Neural progenitor cell (in vitro differentiated cells): ENCODE data around the gene EFNA3. TPM values are rescaled to one million over a fixed set of nuclear protein-coding genes. Genes with fewer than 3 reads are reported as not detected.
A peak's percentile ranks its signal among the peaks of the same experiment; 100 is the strongest.

Experiments
- DNase-seq: peaks from one replicate; pipeline ENCODE4 v3.0.0-alpha.2; 2016; ENCODE audit warnings: low spot score
- H2AFZ ChIP-seq: fragments of 200-600 bp; sonication (generic); replicated peaks from 2 replicates; pipeline ENCODE4 v1.6.1; 2016; ENCODE audit warnings: antibody characterized with exemption
- H3F3A ChIP-seq: fragments of 200-600 bp; sonication (generic); 2 replicates; pipeline ENCODE4 v1.6.1; 2016; ENCODE audit warnings: antibody characterized with exemption, low read depth
- H3K27ac ChIP-seq: fragments of 200-600 bp; sonication (generic); 2 replicates; pipeline ENCODE4 v1.5.1; 2016; ENCODE audit warnings: mild to moderate bottlenecking
- H3K27me3 ChIP-seq: fragments of 200-600 bp; sonication (generic); 2 replicates; pipeline ENCODE4 v1.6.1; 2016; ENCODE audit warnings: mild to moderate bottlenecking, moderate library complexity
- H3K36me3 ChIP-seq: fragments of 200-600 bp; sonication (generic); 2 replicates; pipeline ENCODE4 v1.5.1; 2016
- H3K4me1 ChIP-seq: fragments of 200-600 bp; sonication (generic); 2 replicates; pipeline ENCODE4 v1.6.1; 2016; ENCODE audit warnings: mixed run types
- H3K4me2 ChIP-seq: fragments of 200-600 bp; sonication (generic); 2 replicates; pipeline ENCODE4 v1.6.1; 2016
- H3K4me3 ChIP-seq: fragments of 200-600 bp; sonication (generic); 2 replicates; pipeline ENCODE4 v1.5.1; 2016
- H3K79me2 ChIP-seq: fragments of 200-600 bp; sonication (generic); 2 replicates; pipeline ENCODE4 v1.6.1; 2016; ENCODE audit warnings: low read depth
- H3K9ac ChIP-seq: fragments of 200-600 bp; sonication (generic); 2 replicates; pipeline ENCODE4 v1.6.1; 2016
- H3K9me3 ChIP-seq: fragments of 200-600 bp; sonication (generic); 2 replicates; pipeline ENCODE4 v1.5.1; 2016; ENCODE audit warnings: low read depth
- H4K20me1 ChIP-seq: fragments of 200-600 bp; sonication (generic); 2 replicates; pipeline ENCODE4 v1.6.1; 2016; ENCODE audit warnings: low read depth
- H3K27ac Mint-ChIP-seq: 3 replicates; pipeline ENCODE4 v1.8.0; 2021; ENCODE audit warnings: mixed read lengths
- H3K27me3 Mint-ChIP-seq: 2 replicates; pipeline ENCODE4 v1.8.0; 2022; ENCODE audit warnings: low read depth, mild to moderate bottlenecking, inconsistent platforms, moderate library complexity, mixed read lengths; ENCODE audit not compliant: insufficient read depth
- H3K36me3 Mint-ChIP-seq: 3 replicates; pipeline ENCODE4 v1.8.0; 2021; ENCODE audit warnings: mixed read lengths
- H3K4me1 Mint-ChIP-seq: 3 replicates; pipeline ENCODE4 v1.8.0; 2021; ENCODE audit warnings: mixed read lengths
- H3K4me3 Mint-ChIP-seq: 3 replicates; pipeline ENCODE4 v1.8.0; 2021; ENCODE audit warnings: mild to moderate bottlenecking, moderate library complexity, mixed read lengths
- H3K9me3 Mint-ChIP-seq: 3 replicates; pipeline ENCODE4 v1.8.0; 2020; ENCODE audit warnings: mixed read lengths
- CTCF ChIP-seq: fragments of 200-600 bp; sonication (generic); IDR thresholded peaks from 2 replicates; pipeline ENCODE4 v1.5.1; 2017; ENCODE audit warnings: antibody characterized with exemption, mild to moderate bottlenecking
- EZH2 ChIP-seq: fragments of 200-600 bp; sonication (generic); IDR thresholded peaks from 2 replicates; pipeline ENCODE4 v1.6.1; 2017; ENCODE audit warnings: antibody characterized with exemption, mild to moderate bottlenecking, moderate library complexity
- EZH2phosphoT487 ChIP-seq: fragments of 200-600 bp; sonication (generic); IDR thresholded peaks from 2 replicates; pipeline ENCODE4 v1.6.1; 2017; ENCODE audit warnings: antibody characterized with exemption
- total RNA-seq: library from RNA; depleted of rRNA; stranded (reverse); fragments of >200 nt; gene quantifications from 2 replicates; pipeline ENCODE4 v1.2.3, GENCODE V29; 2015; ENCODE audit warnings: low replicate concordance

The EFNA3 gene
- total RNA-seq, 1 donor from 2014 or later, result 4.0 TPM

DNA sequence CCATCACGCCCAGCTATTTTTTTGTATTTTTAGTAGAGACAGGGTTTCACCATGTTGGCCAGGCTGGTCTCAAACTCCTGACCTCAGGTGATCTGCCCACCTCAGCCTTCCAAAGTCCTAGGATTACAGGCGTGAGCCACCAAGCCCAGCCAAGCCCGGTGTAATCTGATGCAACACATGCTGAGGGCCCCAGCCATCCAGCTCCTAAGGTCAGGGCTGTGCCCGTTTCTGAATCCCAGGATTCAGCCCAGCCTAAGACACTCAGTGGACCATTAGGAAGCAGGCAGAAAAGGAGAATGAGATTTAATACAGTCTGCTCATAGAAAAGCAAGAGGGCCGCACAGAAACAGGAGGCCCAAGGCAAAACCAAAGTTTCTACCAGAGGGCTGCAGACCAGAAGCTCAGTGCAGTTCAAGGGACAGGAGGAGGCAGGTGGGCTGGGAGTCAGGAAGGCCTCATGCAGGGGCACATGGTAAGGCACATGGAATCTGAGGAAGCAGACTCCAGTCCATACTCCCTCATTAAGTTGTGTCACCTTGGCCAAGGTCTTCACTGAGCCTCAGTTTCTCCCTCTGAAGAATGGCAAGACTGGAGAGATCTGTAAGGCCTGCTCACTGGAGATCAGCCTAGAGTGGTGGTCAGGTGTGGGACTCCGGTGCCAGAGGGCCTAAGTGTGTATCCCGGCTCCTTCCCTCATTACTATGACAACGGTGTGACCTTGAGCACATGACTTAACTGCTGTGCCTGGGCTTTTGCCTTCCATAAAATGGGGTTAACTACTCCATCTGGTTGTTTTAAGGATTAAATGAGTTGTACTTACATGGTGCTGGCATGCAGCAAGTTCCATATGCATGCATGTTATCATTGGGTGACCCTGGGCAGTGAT, 29.9 kb upstream of the EFNA3 start:
- no peak overlapping the region for H2AFZ ChIP-seq
- H3K9ac ChIP-seq, result no peak overlapping the region
- H3K79me2 ChIP-seq, result no peaks in the 10 kb centered on the region
- peaks cover 20% of the 10 kb centered on the region for H3K27me3 ChIP-seq
- H3K27ac ChIP-seq, result no peak overlapping the region
- H3K4me2 ChIP-seq, result no peak overlapping the region
- no peaks in the 10 kb centered on the region for H3K9me3 Mint-ChIP-seq
- no peak overlapping the region for H3K4me3 ChIP-seq
- no peak overlapping the region for H3K27ac Mint-ChIP-seq
- H3K4me3 Mint-ChIP-seq, result peak overlapping the region; percentile 90
- peaks cover 20% of the 10 kb centered on the region for H3K4me1 ChIP-seq
- no peaks in the 10 kb centered on the region for H3K36me3 ChIP-seq
- no peak for TF ChIP-seq EZH2
- TF ChIP-seq CTCF, result no peak
- TF ChIP-seq EZH2phosphoT487, result no peak
- DNase-seq, result no peak
- peaks cover 62% of the 10 kb centered on the region for H3K4me1 Mint-ChIP-seq
- H3K27me3 Mint-ChIP-seq, result peaks cover 10% of the 10 kb centered on the region
- H4K20me1 ChIP-seq, result peaks cover 16% of the 10 kb centered on the region
- H3K36me3 Mint-ChIP-seq, result no peaks in the 10 kb centered on the region
- H3K9me3 ChIP-seq, result no peaks in the 10 kb centered on the region
- peaks cover 25% of the 10 kb centered on the region for H3F3A ChIP-seq

GRCh38 chr1:155049651-155050559, 28.7 kb upstream of the EFNA3 start:
- Histone ChIP-seq H3K27me3 (peaks cover 20% of the 10 kb centered on the region), H2AFZ (no peak overlapping the region), H3K79me2 (no peaks in the 10 kb centered on the region), H3K36me3 (no peaks in the 10 kb centered on the region), H3K4me2 (peak overlapping the region; percentile 89), H3K27ac (no peak overlapping the region), H3K9me3 (no peaks in the 10 kb centered on the region), H3K4me1 (peaks cover 16% of the 10 kb centered on the region), H3K9ac (no peak overlapping the region), H3F3A (peaks cover 25% of the 10 kb centered on the region), H3K4me3 (peak overlapping the region; percentile 72), H4K20me1 (peaks cover 16% of the 10 kb centered on the region)
- Mint-ChIP-seq H3K9me3 (no peaks in the 10 kb centered on the region), H3K27me3 (peaks cover 9% of the 10 kb centered on the region), H3K4me1 (peaks cover 51% of the 10 kb centered on the region), H3K4me3 (peak overlapping the region; percentile 90), H3K36me3 (no peaks in the 10 kb centered on the region), H3K27ac (peak overlapping the region; percentile 94)
- DNase-seq, result no peak
- TF ChIP-seq EZH2, result no peak
- no peak for TF ChIP-seq CTCF
- no peak for TF ChIP-seq EZH2phosphoT487

DNA sequence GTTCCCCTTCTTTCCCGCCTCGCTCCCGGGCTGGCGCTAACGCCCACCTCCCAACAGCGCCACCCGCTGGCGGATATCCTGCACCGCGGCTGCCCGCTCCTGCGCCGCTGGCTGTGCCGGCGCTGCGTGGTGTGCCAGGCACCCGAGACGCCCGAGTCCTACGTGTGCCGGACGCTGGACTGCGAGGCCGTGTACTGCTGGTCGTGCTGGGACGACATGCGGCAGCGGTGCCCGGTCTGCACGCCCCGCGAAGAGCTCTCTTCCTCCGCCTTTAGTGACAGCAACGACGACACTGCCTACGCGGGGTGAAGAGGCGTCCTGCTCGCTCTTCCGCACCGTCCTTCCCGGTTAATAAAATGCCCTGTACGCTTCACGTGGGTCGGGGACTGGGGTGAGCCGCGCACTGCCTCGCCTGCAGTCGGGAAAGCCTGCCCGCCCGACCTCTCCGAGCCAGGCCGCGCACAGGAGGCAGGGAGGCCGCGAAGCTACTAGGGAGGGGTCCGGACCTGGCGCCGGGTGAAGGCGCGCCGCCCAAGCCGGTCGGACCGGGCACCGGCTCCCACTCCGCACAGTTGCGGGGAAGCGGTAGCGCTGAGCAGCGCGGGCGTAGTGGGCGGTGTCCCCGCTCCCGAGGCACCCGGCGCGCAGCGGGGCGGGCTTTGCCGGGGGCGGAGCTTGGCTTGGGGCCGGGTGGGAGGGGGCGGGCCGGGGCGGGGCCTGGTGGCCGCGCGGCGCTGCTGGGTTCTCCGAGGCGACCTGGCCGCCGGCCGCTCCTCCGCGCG, 27.9 kb upstream of the EFNA3 start, which contains the start of gene ADAM15:
Gene ADAM15, plus strand, starts transcription at position 757 of the 782 bp plus-strand sequence. CDS start 71 bp downstream, outside the sequence.
- H3K4me2 ChIP-seq, result peak within 1 kb of the TSS; percentile 89
- Mint-ChIP-seq H3K27ac (peak within 1 kb of the TSS; percentile 94), H3K4me1 (peaks cover 44% of the 10 kb centered on the region)

More for the DNA sequence above, 27.9 kb upstream of the EFNA3 start, which contains the start of gene ADAM15:
- no peaks in the 10 kb centered on the region for H3K36me3 Mint-ChIP-seq
- Histone ChIP-seq H3K27ac (no peak within 1 kb of the TSS), H3K9ac (no peak within 1 kb of the TSS), H3K4me3 (peak within 1 kb of the TSS; percentile 72), H3K79me2 (no peaks in the 10 kb centered on the region), H3K9me3 (no peaks in the 10 kb centered on the region), H3K36me3 (no peaks in the 10 kb centered on the region), H3F3A (peaks cover 25% of the 10 kb centered on the region), H3K4me1 (peaks cover 16% of the 10 kb centered on the region), H2AFZ (peak within 1 kb of the TSS; percentile 86), H4K20me1 (peaks cover 16% of the 10 kb centered on the region), H3K27me3 (peaks cover 20% of the 10 kb centered on the region)
- H3K27me3 Mint-ChIP-seq, result peaks cover 9% of the 10 kb centered on the region
- peak; percentile 95 for DNase-seq
- TF ChIP-seq CTCF (peak; percentile 92), EZH2phosphoT487 (peak; percentile 30), EZH2 (no peak)
- H3K4me3 Mint-ChIP-seq, result peak within 1 kb of the TSS; percentile 90
- no peaks in the 10 kb centered on the region for H3K9me3 Mint-ChIP-seq
